CD4-positive, alpha-beta T cell treated with Interleukin-17A for 4 hours (primary cell): ENCODE data around the gene USP28.
"Not testable (repeated sequence)": the region's sequence is repeated elsewhere in the genome, so short reads cannot be mapped to it uniquely, and the experiment has no call there.

Source experiments
- DNase-seq: peaks from one replicate; pipeline ENCODE4 v3.0.0-alpha.2; 2020; ENCODE audit warnings: mixed read lengths

The USP28 gene

GRCh38 chr11:113771964-113772363 is 103.4 kb downstream of the USP28 start:
- DNase-seq, result no peak

- DNase-seq, result no peak
These were observed 110.7 kb downstream of the USP28 start for GRCh38 chr11:113764527-113765219.

- DNase-seq, result not testable (repeated sequence)
These were observed 112.3 kb downstream of the USP28 start for GRCh38 chr11:113763040-113763439.

GRCh38 chr11:113760241-113760640 is 115.1 kb downstream of the USP28 start:
- DNase-seq, result no peak

GRCh38 chr11:113752932-113753331 is 122.4 kb downstream of the USP28 start:
- no peak for DNase-seq
